H1 (cell line): ENCODE data around the gene TMEM147. TPM values are rescaled to one million over a fixed set of nuclear protein-coding genes. Genes with fewer than 3 reads are reported as not detected.

Experiments
- TAF7 ChIP-seq: optimal IDR thresholded peaks from 2 replicates; pipeline ENCODE3; 2011; ENCODE audit warnings: low read depth, mild to moderate bottlenecking, inconsistent platforms, low read length, moderate library complexity, borderline replicate concordance
- polyA plus RNA-seq, 7 experiments: library from polyadenylated mRNA; depleted of rRNA in 3 of 7; stranded (reverse) in 5 of 7; unstranded in 2 of 7; fragments of >200 nt in 5 of 7; fragments of 200-250 nt in 2 of 7; gene quantifications; 1 replicate in 5 of 7; 2 replicates in 1 of 7; 4 replicates in 1 of 7; pipeline versions ENCODE4 v1.2.1 to v1.2.3, GENCODE V29; 2011 to 2013; ENCODE audit warnings: missing spikeins in 2 of 7, mixed read lengths in 2 of 7
- total RNA-seq: library from RNA; stranded (reverse); fragmentation: NEBNext Ultra II Directional; extraction: Animal tissue kit (Norgen Biotek cat#: 25700); gene quantifications from 2 replicates; pipeline ENCODE4 v1.2.1, GENCODE V29; 2021
- TF ChIP-seq, protein P1 (sequence below): fragments of 300-600 bp; sonication (generic); IDR thresholded peaks from 2 replicates; pipeline ENCODE4 v1.7.1; 2012; ENCODE audit warnings: low read length, moderate library complexity, mild to moderate bottlenecking, inconsistent platforms; ENCODE audit not compliant: insufficient replicate concordance

Gene TMEM147
- total and polyA plus RNA-seq, 2 of the 8 experiments (the other 6 are each of a cell fraction or from before 2014, with no cell fraction given) = 159 to 418 TPM

GRCh38 chr19:35539314-35539713 is 6.1 kb upstream of the TMEM147 start (continued):
- TF ChIP-seq, protein P1, sequence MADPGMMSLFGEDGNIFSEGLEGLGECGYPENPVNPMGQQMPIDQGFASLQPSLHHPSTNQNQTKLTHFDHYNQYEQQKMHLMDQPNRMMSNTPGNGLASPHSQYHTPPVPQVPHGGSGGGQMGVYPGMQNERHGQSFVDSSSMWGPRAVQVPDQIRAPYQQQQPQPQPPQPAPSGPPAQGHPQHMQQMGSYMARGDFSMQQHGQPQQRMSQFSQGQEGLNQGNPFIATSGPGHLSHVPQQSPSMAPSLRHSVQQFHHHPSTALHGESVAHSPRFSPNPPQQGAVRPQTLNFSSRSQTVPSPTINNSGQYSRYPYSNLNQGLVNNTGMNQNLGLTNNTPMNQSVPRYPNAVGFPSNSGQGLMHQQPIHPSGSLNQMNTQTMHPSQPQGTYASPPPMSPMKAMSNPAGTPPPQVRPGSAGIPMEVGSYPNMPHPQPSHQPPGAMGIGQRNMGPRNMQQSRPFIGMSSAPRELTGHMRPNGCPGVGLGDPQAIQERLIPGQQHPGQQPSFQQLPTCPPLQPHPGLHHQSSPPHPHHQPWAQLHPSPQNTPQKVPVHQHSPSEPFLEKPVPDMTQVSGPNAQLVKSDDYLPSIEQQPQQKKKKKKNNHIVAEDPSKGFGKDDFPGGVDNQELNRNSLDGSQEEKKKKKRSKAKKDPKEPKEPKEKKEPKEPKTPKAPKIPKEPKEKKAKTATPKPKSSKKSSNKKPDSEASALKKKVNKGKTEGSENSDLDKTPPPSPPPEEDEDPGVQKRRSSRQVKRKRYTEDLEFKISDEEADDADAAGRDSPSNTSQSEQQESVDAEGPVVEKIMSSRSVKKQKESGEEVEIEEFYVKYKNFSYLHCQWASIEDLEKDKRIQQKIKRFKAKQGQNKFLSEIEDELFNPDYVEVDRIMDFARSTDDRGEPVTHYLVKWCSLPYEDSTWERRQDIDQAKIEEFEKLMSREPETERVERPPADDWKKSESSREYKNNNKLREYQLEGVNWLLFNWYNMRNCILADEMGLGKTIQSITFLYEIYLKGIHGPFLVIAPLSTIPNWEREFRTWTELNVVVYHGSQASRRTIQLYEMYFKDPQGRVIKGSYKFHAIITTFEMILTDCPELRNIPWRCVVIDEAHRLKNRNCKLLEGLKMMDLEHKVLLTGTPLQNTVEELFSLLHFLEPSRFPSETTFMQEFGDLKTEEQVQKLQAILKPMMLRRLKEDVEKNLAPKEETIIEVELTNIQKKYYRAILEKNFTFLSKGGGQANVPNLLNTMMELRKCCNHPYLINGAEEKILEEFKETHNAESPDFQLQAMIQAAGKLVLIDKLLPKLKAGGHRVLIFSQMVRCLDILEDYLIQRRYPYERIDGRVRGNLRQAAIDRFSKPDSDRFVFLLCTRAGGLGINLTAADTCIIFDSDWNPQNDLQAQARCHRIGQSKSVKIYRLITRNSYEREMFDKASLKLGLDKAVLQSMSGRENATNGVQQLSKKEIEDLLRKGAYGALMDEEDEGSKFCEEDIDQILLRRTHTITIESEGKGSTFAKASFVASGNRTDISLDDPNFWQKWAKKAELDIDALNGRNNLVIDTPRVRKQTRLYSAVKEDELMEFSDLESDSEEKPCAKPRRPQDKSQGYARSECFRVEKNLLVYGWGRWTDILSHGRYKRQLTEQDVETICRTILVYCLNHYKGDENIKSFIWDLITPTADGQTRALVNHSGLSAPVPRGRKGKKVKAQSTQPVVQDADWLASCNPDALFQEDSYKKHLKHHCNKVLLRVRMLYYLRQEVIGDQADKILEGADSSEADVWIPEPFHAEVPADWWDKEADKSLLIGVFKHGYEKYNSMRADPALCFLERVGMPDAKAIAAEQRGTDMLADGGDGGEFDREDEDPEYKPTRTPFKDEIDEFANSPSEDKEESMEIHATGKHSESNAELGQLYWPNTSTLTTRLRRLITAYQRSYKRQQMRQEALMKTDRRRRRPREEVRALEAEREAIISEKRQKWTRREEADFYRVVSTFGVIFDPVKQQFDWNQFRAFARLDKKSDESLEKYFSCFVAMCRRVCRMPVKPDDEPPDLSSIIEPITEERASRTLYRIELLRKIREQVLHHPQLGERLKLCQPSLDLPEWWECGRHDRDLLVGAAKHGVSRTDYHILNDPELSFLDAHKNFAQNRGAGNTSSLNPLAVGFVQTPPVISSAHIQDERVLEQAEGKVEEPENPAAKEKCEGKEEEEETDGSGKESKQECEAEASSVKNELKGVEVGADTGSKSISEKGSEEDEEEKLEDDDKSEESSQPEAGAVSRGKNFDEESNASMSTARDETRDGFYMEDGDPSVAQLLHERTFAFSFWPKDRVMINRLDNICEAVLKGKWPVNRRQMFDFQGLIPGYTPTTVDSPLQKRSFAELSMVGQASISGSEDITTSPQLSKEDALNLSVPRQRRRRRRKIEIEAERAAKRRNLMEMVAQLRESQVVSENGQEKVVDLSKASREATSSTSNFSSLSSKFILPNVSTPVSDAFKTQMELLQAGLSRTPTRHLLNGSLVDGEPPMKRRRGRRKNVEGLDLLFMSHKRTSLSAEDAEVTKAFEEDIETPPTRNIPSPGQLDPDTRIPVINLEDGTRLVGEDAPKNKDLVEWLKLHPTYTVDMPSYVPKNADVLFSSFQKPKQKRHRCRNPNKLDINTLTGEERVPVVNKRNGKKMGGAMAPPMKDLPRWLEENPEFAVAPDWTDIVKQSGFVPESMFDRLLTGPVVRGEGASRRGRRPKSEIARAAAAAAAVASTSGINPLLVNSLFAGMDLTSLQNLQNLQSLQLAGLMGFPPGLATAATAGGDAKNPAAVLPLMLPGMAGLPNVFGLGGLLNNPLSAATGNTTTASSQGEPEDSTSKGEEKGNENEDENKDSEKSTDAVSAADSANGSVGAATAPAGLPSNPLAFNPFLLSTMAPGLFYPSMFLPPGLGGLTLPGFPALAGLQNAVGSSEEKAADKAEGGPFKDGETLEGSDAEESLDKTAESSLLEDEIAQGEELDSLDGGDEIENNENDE = no peak
- TF ChIP-seq TAF7 = no peak
